IPS DF 4.7 (cell line): ENCODE data around the gene MAPK7.

Experiments
- DNase-seq: peaks from one replicate; pipeline ENCODE4 v3.0.0-alpha.2; 2013; ENCODE audit warnings: low spot score; ENCODE audit errors: extremely low read depth

Gene MAPK7

GRCh38 chr17:19392303-19392702 is 14.0 kb downstream of the MAPK7 start:
- no peak for DNase-seq

DNA sequence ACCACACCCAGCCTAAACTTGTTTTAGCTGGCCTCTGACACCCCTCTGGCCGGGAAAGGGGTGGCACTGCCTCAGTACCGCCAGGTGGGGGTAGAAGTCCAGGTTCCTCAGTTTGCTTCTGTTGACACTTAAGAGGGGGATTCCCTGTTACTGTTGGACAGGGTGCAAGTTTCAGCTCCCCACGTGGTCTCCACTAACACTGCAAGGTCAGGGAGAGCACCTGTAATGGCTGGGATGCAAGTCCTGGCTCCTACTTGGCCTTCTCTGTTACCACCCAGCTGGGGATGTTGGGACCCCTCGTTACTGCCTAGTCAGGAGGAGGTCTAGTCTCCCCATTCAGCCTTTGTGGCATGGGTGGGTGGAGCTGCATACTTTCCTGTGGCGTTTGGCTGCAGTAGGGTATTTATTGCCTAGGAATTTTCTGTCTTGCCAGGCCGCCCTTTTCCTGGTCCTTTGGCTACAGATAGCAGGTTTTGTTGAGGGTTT is 19.3 kb downstream of the MAPK7 start:
- DNase-seq: no peak

DNA sequence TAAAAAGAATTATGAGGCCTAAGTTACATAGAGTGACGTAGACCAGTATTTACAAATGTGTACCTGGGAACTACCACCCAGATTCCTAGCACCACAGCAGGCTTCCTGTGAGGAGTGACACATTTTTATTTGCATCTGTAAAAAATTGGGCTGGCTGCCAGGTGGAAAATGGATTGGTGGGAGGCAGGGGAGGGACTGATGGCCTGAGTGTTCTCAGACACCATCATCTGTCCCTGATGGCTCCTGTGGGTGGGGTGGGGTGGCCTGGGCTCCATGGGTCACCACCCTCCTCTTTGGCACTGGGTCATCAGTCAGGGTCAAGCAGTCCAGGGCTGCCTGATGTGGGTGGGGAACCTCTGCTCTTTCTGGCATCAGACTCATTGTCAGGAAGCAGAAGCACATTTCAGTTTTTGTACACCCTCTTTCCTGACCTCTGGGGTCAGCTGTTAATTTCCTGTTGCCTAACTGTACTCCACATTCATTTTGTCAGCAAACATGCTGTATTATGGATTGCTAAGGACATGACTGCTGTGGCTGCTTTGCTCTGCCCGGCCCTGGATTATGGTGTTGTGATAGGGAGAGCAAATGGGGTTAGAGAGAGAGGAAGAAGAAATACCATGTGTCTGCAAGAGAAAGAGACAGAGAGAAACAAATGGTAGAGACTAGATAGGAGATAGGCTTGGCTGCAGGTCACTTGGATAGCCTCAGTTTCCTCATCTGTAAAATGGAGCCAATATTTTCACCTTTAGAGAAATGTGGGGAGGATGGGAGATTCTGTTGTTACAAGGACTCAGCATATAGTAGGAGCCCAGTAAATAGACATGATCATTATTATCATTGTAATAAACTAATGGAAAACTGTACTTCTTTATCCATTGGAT is 20.2 kb downstream of the MAPK7 start:
- no peak for DNase-seq

DNA sequence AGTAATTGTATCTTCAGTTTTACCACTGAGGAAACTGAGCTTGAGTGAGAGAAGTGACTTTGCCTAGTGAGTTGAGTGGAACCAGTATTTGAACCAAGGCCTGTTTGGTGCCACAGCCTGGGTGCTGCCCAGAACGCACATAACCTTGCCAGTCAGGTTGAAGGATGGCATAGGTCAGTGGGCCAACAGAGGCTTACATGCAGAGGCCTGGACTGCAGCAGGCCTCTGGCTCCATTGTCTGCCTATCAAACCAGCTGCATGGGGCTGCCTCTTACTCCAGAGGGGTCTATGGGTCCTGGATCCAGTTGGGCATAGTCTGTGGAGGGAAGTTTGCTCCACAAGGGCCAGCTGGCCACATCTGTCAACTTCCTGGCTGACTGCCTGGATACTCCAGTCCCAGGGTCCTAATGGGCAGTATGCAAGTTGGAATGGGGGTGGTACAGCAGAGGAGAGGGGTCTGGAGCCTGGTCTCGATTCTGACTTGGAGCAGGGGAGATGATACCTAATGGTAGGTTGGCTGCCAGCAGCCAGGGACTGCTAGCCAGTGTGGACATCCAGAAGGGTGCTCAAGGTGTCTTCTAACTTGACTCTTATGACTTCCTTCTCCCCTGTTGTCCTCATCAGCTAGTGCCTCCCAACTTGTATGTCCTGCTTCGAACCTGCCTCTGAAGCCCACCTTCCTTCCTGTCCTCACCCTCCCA is 21.6 kb downstream of the MAPK7 start:
- no peak for DNase-seq

DNA sequence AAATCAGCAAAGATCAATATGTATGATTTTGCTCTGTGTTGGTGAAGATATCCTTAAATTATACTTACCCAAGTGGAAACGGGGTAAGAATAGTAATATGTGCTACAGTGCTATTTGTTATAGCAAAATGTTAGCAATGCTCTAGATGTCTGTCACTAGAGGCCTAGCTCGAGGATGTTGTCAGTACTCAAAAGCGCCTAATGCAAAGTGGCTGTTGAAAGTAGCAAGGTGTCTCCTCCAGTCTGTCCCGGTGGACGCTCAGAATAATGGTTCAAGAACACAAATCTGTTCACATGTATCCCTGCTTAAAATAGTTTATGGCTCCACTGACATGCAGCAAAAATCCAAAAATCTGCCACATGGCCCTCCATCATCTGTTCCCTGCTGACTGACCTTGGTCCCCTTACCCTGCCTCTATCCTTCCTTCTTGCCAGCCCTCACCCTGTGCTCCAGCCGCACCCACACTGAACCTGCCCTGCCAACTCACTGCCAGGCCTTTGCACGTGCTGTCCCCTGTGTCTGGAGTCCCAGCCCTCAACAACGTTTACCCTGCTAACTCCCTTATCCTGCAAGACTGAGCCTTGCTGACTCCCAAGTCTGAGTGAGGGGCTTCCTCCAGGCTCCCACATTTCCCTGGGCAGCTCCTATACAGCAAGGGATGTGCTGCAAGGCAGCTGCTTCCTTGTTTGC is 23.2 kb downstream of the MAPK7 start:
- no peak for DNase-seq

DNA sequence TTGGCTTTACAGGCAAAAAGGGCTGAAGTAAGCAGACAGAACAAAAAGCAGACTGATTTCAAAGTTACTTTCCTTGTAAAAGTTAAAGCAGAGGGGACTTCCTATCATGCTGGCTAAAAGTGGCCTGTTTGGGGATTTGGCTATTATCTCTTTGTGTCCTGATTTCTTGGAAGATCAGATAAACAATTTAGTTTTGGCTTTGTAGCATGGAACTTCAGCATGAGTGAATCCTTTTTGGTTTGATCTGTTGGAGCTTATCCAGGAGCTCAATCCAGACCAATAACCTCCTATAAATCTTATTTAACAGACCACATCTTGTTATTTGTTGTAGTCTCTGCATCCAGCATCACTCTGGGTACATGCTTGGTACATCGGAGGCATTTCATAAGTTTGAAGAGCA is 23.9 kb downstream of the MAPK7 start:
- no peak for DNase-seq

GRCh38 chr17:19403021-19403420 is 24.7 kb downstream of the MAPK7 start:
- no peak for DNase-seq

- DNase-seq: no peak
These were observed 26.0 kb downstream of the MAPK7 start for GRCh38 chr17:19404264-19404663.

GRCh38 chr17:19405114-19405513 is 26.8 kb downstream of the MAPK7 start:
- DNase-seq: no peak

DNA sequence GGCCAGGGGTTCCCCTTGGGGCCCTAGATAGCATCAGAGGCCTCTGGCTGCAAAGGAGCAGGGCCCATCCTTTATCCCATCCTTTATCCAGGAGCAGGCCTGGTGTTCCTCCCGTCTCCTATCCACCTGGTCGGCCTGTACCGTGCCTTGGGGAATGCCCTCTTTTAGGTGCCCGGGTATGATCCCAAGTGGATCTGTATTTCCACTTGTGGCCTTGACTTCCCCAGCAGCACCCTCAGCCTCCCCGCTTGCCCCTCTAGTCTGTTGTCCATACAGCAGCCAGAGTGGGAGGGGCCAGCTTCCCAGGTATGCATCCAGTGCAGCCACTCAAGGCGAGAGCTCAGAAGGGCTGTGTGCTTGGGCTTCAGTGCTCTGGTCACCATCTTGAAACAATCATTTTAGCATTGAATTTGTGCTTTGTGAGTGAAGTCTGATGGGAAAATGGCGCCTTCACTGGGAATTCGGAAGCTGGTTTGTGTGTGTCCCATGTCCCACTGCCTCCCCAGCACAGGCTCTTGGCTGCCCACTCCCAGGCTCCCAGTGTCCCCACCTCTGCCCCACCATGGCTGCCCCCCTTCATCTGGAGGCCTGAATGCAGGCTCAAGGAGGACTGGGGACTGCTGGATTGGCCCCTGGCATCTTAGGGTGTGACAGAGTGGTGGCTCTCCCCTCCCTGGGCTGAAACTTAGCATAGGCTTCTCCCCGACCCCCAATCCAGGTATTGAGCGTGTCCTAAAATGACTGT is 29.5 kb downstream of the MAPK7 start:
- DNase-seq: no peak

- DNase-seq: no peak
These were observed 30.0 kb downstream of the MAPK7 start for GRCh38 chr17:19408346-19408710.

- no peak for DNase-seq
These were observed 30.8 kb downstream of the MAPK7 start for GRCh38 chr17:19409066-19409465.

DNA sequence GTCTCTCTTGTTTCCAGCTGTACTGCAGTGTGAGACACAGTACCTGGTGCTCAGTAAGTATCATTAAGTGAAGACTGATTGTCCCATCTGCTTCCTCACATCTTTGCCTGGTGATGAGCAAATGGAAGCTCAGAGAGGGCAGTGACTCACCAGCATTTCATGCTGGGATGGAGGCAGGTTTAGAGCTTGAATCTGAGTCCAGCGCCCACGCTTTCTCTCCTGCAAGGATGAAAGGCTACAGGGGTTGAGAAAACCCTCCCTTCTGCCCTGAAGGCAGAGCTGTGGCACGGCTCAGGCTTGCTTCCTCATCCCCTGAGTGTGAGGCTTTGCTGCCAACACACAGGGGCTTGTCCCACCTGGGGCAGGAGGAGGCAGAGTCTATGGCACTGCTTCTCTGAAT is 31.2 kb downstream of the MAPK7 start:
- no peak for DNase-seq

GRCh38 chr17:19410091-19410490 is 31.8 kb downstream of the MAPK7 start:
- no peak for DNase-seq

GRCh38 chr17:19410875-19411620 is 32.8 kb downstream of the MAPK7 start, which contains the start of gene RNF112:
Gene RNF112, plus strand, starts transcription at chr17:19411232. Its CDS starts 177 bp downstream, at chr17:19411409.
- DNase-seq: no peak

- DNase-seq: no peak
These were observed 33.3 kb downstream of the MAPK7 start for GRCh38 chr17:19411631-19412030.

GRCh38 chr17:19412510-19412909 is 34.2 kb downstream of the MAPK7 start:
- no peak for DNase-seq

DNA sequence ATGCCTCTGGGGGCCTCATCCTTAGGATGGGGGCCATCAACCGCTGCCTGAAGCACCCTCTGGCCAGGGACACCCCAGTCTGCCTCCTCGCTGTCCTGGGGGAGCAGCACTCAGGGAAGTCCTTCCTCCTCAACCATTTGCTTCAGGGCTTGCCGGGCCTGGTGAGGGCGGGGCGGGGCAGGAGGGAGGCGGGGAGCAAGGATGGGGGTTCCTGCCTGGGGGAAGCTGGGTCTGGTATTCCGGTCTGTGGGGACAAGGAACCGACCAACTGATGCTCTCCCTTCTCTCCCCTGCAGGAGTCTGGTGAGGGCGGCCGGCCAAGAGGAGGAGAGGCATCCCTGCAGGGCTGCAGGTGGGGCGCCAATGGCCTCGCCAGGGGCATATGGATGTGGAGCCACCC is 34.7 kb downstream of the MAPK7 start:
- DNase-seq: no peak

DNA sequence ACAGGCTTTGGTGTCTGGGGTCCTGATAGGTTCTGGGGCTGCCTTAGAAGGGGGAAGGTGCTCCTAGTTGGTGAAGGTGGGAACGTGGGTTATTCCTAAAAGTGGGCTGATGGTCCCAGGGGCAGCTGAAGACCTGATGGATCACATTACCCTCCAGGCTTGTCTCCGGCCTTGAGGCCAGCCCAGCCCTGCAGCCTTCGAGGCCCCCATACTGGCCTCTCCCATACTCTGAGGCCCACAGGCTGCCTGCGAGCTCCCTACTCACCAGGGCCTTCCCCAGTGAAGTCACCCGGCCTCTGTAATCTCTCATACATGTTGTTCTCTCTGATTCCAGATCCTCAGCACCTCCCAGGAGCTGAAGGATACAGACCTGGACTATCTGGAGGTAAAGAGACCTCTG is 35.5 kb downstream of the MAPK7 start:
- no peak for DNase-seq

GRCh38 chr17:19414396-19415280 is 36.3 kb downstream of the MAPK7 start:
- DNase-seq: no peak
